Thymus (tissue), 11 donors: ENCODE measurements around the gene TOP1. TPM values are rescaled to one million over a fixed set of nuclear protein-coding genes. Genes with fewer than 3 reads are reported as not detected.

Source experiments
- DNase-seq, 9 donors: peaks; one replicate each; pipeline ENCODE4 v3.0.0-alpha.2; 2013; ENCODE audit warnings: low spot score in 9 of 9, low read depth in 6 of 9, missing footprints in 1 of 9
- H3K27ac ChIP-seq, 2 donors: one replicate each; pipeline ENCODE4 v1.5.1; 2013; ENCODE audit warnings: control low read depth in 1 of 2, low read depth in 1 of 2, low read length in 1 of 2, mild to moderate bottlenecking in 1 of 2, moderate library complexity in 1 of 2
- H3K27me3 ChIP-seq, 2 donors: one replicate each; pipeline ENCODE4 v1.5.1; 2013; ENCODE audit warnings: low read length in 1 of 2; ENCODE audit not compliant: control insufficient read depth in 2 of 2, insufficient read depth in 1 of 2
- H3K36me3 ChIP-seq, 2 donors: one replicate each; pipeline ENCODE4 v1.5.1; 2013; ENCODE audit warnings: low read length in 1 of 2, mild to moderate bottlenecking in 1 of 2, moderate library complexity in 1 of 2; ENCODE audit not compliant: control insufficient read depth in 2 of 2, insufficient read depth in 2 of 2
- H3K4me1 ChIP-seq, 2 donors: one replicate each; pipeline ENCODE4 v1.5.1; 2013; ENCODE audit warnings: low read length in 2 of 2; ENCODE audit not compliant: control insufficient read depth in 2 of 2, insufficient read depth in 2 of 2
- H3K4me3 ChIP-seq, 2 donors: one replicate each; pipeline ENCODE4 v1.5.1; 2013; ENCODE audit warnings: low read length in 2 of 2, control low read depth in 1 of 2, mild to moderate bottlenecking in 1 of 2
- H3K9me3 ChIP-seq, 2 donors: one replicate each; pipeline ENCODE4 v1.5.1; 2013; ENCODE audit warnings: low read length in 1 of 2, mild to moderate bottlenecking in 1 of 2; ENCODE audit not compliant: control insufficient read depth in 2 of 2, insufficient read depth in 1 of 2
- WGBS: extraction: QIAGEN DNeasy Blood & Tissue Kit; methylation state at CpG from one replicate; pipeline ENCODE4 v1.1.7; 2013; 5-methylcytosine and 5-hydroxymethylcytosine counted together
- polyA plus RNA-seq: library from polyadenylated mRNA; stranded (reverse); fragments of 200-250 nt; gene quantifications from one replicate; pipeline ENCODE4 v1.2.3, GENCODE V29; 2013
- total RNA-seq: library from RNA; stranded (reverse); fragments of 120-200 nt; gene quantifications from one replicate; pipeline ENCODE4 v1.2.4, GENCODE V29; 2013
- donor health status: healthy.

The TOP1 gene
- total and polyA plus RNA-seq, 2 donors: 26.0 to 44.2 TPM

DNA sequence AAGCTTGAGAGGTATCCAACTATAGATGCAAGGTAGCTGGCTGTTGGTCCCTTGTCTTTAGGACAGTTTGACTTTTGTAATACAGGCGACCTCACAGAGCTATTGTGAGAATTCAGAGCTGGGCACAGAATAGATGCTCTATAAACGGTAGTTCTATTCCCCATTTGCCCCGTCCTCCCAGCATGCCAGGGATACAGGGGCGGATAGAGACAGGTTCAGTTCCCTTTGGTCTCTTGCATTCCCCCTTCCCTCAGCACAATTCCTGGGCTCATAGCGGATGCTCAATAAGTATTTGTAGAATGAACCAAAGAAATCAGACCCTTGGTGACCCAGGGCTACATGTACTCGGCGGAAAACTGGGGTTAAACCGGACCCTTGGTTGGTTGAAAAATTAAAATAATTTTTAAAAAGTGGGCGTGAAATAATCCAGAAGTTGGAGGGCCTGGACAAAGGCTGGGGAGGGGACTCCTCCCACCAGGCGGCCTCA, 707 bp upstream of the TOP1 start:
- Histone ChIP-seq H3K9me3 (no peaks in the 10 kb centered on the region), H3K27ac (peak overlapping the region; percentile 34 to 78), H3K4me1 (peaks cover 20 to 22% of the 10 kb centered on the region in 2 donors), H3K4me3 (peak overlapping the region; percentile 44 to 80), H3K27me3 (no peaks in the 10 kb centered on the region), H3K36me3 (peaks cover 0 to 12% of the 10 kb centered on the region in 2 donors)
- no peak for DNase-seq
- WGBS: 38% methylated on average over 10 of the region's 10 CpGs

DNA sequence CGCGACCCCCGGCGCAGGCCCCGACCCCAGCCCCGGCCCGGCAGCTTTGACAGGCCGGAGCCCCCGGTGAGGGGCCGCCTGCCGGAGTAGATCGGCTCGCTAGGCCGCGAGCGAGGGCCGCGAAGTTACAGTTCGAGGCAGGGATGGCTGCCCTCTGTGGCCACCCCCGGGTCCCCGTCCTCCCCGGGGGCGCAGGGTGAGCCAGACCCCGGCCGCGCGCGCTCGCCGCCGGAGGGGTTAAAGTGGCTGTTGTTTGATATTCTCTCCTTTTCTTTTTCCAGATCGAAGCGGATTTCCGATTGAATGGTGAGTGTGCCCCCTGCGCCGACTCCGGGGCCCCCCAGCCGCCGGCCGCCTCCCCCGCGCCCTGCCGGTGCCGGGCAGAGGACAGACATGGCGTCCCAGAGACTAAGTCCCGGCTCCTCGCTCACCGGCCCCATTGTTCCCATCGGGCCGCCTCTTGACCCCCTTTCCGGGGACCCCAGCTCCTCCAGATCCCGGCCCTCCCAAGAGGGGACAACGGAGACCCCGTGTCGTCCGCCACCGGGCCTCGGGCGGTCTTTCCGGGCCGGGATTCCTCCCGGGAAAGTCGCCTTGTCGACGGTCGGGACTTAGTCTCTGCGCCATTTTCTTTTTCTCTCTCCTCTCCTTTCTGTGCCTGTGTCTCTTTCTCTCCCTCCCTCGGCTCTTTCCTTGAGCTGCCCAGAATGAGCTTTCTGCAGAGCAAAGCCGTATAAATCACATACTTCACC, 704 bp downstream of the TOP1 start:
- no peaks in the 10 kb centered on the region for H3K27me3 ChIP-seq
- H3K4me1 ChIP-seq: peaks cover 23 to 25% of the 10 kb centered on the region in 2 donors
- peaks cover 0 to 12% of the 10 kb centered on the region in 2 donors for H3K36me3 ChIP-seq
- peak in 5 of 9 donors; percentile 31 to 78 (median 47) for DNase-seq
- under 1% methylated on average over 69 of the region's 69 CpGs for WGBS
- peak overlapping the region; percentile 94 to 98 for H3K27ac ChIP-seq
- H3K4me3 ChIP-seq: peak overlapping the region; percentile 64 to 80
- H3K9me3 ChIP-seq: no peaks in the 10 kb centered on the region

DNA sequence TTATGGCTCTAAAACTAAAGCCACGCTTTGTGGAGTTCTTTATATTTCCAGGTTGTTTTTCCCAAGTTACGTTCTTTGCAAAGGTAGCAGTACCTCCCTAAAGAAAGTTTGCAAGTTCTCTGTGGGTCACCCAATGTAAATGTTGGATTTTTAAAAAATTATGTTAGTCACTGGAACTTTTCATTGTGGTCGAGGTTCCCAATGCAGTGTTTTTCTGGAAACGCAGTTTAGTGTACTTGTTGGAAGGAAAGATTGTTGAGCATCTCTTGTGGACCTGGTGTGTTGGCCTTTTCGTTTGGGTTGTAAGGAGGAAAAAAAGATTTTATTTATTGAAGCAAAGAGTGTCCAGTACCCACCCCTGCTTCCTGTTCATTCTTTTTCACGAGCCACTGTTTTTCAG, 1.4 kb downstream of the TOP1 start:
- peak in 1 of 9 donors; percentile 24 for DNase-seq
- Histone ChIP-seq H3K4me1 (peaks cover 24 to 25% of the 10 kb centered on the region in 2 donors), H3K27me3 (no peaks in the 10 kb centered on the region), H3K27ac (peak overlapping the region in 1 of 2 donors; percentile 31), H3K9me3 (no peaks in the 10 kb centered on the region), H3K4me3 (peak overlapping the region; percentile 64 to 80), H3K36me3 (peaks cover 0 to 12% of the 10 kb centered on the region in 2 donors)
- 51% methylated on average over 6 of the region's 6 CpGs for WGBS

DNA sequence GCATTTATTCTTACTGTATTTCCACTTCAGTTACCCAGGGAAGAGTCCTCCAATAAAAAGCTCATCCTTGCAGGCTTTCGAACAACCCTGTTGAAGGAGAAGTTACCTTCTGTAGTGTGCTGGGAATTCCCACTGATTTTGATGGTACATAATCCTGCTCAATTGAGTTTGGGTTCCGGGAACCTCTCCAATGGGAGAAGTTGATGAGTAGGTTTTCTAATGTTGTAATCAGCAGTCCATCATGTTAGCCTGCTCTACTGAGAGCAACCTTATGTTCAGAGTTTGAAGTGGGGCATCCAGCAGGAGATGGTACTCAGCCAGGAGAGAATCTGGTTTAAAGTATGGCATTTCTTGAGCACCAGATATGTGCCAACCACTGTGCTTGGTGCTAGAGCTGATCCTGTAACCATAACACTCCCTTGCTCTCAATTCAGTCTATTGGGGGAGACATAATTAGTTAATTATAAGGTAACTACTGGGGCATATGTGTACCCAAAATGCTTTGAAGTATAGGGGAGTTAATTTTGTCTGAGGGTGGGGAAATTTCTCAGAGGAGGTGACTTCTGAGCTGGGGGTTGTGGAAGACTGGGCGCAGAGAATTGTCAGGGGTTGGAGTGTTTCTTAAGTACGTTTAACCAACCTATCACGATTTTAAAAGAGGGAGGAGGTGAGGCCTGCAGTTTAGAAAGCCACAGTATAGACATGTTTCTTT, 2.1 kb downstream of the TOP1 start:
- peak overlapping the region; percentile 64 to 80 for H3K4me3 ChIP-seq
- 82% methylated on average over 5 of the region's 5 CpGs for WGBS
- H3K4me1 ChIP-seq: peaks cover 24 to 25% of the 10 kb centered on the region in 2 donors
- peaks cover 0 to 16% of the 10 kb centered on the region in 2 donors for H3K36me3 ChIP-seq
- H3K27ac ChIP-seq: no peak overlapping the region
- no peaks in the 10 kb centered on the region for H3K27me3 ChIP-seq
- DNase-seq: peak in 1 of 9 donors; percentile 16
- no peaks in the 10 kb centered on the region for H3K9me3 ChIP-seq

DNA sequence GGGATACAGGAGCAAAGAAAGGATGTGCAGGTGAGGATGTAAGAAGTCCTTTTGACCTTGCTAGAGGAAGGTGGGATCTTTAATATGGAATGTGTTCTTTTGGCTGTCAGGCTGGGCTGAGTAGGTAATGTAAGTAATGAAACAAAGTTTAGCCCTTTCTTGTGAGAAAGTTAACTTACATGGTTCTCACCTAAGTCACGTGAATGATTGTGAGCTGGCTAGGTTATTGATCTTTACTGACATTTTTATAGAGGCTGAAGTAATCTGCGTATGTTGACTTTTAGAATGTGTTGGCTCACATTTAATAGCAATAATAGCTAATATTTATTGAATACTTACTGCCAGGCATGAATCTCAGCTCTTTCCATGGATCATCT, 2.6 kb downstream of the TOP1 start:
- no peak for DNase-seq
- WGBS: 96% methylated on average over 2 of the region's 2 CpGs
- H3K9me3 ChIP-seq: no peaks in the 10 kb centered on the region
- peaks cover 24 to 25% of the 10 kb centered on the region in 2 donors for H3K4me1 ChIP-seq
- no peaks in the 10 kb centered on the region for H3K27me3 ChIP-seq
- H3K36me3 ChIP-seq: peaks cover 0 to 16% of the 10 kb centered on the region in 2 donors
- peak overlapping the region; percentile 64 to 80 for H3K4me3 ChIP-seq
- no peak overlapping the region for H3K27ac ChIP-seq

DNA sequence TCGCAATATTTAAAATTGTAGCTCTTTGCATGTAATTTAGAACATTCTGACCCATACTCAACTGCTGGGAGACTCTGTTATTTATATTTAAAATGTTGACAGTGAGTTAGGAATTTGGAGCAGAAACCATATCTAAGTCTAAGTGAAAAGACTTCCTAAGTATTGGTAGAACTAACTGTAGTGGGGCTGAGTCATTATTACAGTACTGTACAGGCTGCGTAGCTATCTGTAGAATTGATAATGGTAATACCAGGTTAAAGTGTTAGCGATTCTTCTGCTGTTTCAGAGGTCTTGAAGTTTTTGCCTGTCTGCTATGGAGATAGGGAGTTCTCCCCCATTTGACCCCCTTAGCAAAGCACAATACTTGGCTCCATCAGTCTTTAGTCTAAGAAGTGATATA, 3.6 kb downstream of the TOP1 start:
- WGBS: 98% methylated on average over 3 of the region's 3 CpGs
- Histone ChIP-seq H3K4me1 (peaks cover 24 to 25% of the 10 kb centered on the region in 2 donors), H3K27ac (no peak overlapping the region), H3K4me3 (no peak overlapping the region), H3K36me3 (peaks cover 0 to 16% of the 10 kb centered on the region in 2 donors), H3K9me3 (no peaks in the 10 kb centered on the region), H3K27me3 (no peaks in the 10 kb centered on the region)
- no peak for DNase-seq

DNA sequence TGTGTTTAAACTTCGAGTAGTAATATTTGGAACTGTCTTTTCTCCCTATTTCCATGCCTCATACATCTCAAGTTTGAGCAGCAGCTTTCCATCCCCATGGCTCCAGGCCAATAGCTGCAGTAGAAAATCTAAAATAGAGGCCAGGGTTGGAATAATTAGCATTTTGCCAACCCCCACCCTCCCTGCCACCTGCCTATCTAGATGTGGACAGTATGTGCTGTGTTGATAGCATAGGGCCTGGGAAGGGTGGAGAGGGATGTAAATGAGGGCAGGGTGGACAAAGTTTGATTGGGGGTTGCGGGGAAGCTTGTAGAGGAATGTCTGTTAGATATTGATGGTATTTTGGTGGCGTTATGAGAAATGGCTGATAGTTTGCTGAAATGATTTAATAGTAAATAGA, 5.6 kb downstream of the TOP1 start:
- WGBS: 98% methylated on average over 3 of the region's 3 CpGs
- H3K9me3 ChIP-seq: no peaks in the 10 kb centered on the region
- no peaks in the 10 kb centered on the region for H3K27me3 ChIP-seq
- H3K4me1 ChIP-seq: peaks cover 16 to 19% of the 10 kb centered on the region in 2 donors
- no peak for DNase-seq
- H3K27ac ChIP-seq: no peak overlapping the region
- peaks cover 0 to 16% of the 10 kb centered on the region in 2 donors for H3K36me3 ChIP-seq
- no peak overlapping the region for H3K4me3 ChIP-seq

DNA sequence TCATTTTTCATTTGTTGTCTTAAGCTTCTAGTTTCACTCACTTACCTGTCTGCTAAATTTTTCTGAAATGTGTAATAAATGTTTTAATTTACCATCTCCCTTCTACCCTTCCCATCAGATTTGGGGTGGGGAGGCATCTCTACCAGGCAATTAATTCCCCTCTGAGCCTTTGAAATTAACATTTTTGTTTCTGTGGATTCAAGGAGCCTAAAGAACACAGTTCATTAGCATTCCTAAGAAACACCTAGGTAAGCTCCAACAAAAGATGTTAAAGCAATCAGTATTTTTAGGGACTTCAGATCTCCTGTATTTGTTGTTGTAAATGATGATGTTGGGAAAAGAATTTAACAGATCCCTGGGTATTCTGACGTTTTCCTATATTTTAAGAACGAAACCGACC, 6.6 kb downstream of the TOP1 start:
- Histone ChIP-seq H3K27me3 (no peaks in the 10 kb centered on the region), H3K4me1 (peaks cover 16 to 19% of the 10 kb centered on the region in 2 donors), H3K27ac (no peak overlapping the region), H3K4me3 (no peak overlapping the region), H3K9me3 (no peaks in the 10 kb centered on the region), H3K36me3 (peaks cover 0 to 16% of the 10 kb centered on the region in 2 donors)
- 95% methylated on average over 3 of the region's 3 CpGs for WGBS
- DNase-seq: no peak

DNA sequence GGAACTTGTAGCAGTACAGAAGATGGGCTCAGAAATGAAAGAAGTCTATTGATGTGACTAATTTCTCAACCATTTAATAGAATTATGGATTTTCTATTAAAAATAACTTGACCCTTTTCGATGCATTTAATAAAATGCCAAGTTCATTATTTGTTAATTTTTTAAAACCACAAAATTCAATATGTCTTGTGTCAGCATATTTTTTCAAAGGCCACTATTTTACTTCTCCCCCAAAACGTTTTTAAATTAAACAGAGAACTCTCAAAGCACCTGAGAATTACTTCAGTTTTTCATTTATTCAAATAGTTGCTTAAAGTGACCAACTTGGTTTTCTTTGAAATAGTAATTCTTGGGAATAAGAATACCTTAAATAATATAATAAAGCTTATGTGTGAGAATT, 8.6 kb downstream of the TOP1 start:
- H3K4me3 ChIP-seq: no peak overlapping the region
- H3K36me3 ChIP-seq: peaks cover 4 to 6% of the 10 kb centered on the region in 2 donors
- DNase-seq: no peak
- no peak overlapping the region for H3K27ac ChIP-seq
- 91% methylated on average over 2 of the region's 2 CpGs for WGBS
- no peaks in the 10 kb centered on the region for H3K27me3 ChIP-seq
- H3K4me1 ChIP-seq: peaks cover 4 to 13% of the 10 kb centered on the region in 2 donors
- H3K9me3 ChIP-seq: no peaks in the 10 kb centered on the region
